Astrocyte of the spinal cord (primary cell): ENCODE results near the gene P3H2.

ENCODE experiments used
- DNase-seq: peaks from one replicate; pipeline ENCODE4 v3.0.0; 2011; ENCODE audit warnings: low read depth, low spot score
- H3K4me3 ChIP-seq: 2 replicates; pipeline ENCODE4 v1.5.1; 2011; ENCODE audit warnings: low read depth, mild to moderate bottlenecking, low read length, moderate library complexity
- in situ Hi-C: cut with HindIII; loops from 2 replicates; pipeline ENCODE4 v1.10.0; 2017; ENCODE audit warnings: low sequenced_read_pairs
- TF ChIP-seq, protein P1 (sequence below): IDR thresholded peaks from 2 replicates; pipeline ENCODE4 v1.5.1; 2012; ENCODE audit warnings: low read depth, mild to moderate bottlenecking, low read length, inconsistent platforms

The P3H2 gene

DNA sequence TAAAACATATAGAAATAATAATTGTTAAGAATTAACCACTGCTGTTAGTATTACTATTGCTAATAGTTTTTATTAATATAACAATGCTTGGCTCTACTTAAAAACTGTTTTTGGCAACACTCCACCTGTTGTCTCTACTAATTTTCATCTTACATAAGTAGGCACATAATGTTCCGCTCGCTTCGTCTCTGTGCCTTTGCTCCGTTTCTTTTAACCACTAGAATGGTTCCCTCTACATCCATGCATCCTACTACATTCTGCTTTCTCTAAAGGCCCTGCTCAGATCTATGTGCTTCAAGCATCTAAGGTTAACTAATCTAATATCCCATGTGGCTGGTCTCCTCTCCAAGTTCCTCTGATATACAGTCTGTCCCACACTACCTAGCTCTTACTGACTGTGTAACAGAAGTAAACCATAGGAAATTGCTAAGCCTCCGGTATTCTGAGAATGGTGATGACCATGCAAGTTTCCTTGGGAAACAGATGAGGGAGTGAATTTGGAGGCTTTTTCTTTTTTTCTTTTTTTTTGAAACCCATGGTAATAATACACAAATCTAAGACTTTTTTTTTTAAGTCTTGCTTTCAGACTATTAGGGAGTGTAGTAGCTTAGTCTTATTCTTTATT lies 138.3 kb downstream of the P3H2 start:
- in situ Hi-C loops: no loop called here
- TF ChIP-seq, protein P1, sequence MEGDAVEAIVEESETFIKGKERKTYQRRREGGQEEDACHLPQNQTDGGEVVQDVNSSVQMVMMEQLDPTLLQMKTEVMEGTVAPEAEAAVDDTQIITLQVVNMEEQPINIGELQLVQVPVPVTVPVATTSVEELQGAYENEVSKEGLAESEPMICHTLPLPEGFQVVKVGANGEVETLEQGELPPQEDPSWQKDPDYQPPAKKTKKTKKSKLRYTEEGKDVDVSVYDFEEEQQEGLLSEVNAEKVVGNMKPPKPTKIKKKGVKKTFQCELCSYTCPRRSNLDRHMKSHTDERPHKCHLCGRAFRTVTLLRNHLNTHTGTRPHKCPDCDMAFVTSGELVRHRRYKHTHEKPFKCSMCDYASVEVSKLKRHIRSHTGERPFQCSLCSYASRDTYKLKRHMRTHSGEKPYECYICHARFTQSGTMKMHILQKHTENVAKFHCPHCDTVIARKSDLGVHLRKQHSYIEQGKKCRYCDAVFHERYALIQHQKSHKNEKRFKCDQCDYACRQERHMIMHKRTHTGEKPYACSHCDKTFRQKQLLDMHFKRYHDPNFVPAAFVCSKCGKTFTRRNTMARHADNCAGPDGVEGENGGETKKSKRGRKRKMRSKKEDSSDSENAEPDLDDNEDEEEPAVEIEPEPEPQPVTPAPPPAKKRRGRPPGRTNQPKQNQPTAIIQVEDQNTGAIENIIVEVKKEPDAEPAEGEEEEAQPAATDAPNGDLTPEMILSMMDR: no peak
- peak; percentile 28 for DNase-seq
- H3K4me3 ChIP-seq: no peak overlapping the region

DNA sequence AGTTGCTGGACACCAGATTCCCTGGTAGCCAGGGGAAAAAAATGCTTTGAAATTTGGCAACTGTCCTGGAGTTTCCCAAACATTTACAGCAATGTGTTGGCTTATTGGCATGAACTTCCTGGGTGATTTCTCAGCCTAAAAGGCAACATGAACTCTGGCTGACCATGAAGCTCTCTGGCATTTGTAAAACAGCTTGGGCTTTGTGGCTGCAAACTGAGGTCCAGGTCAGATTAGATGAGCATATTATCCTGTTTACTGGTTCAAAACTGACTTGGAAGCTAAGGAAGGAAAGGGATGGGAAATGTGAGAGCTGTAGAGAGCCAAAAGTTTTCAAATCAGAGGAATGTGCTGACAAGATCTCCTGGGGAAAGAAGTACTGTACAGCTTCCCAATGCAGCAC lies 139.0 kb downstream of the P3H2 start:
- TF ChIP-seq, protein P1: no peak
- in situ Hi-C loops: no loop called here
- H3K4me3 ChIP-seq: no peak overlapping the region
- DNase-seq: peak; percentile 91

DNA sequence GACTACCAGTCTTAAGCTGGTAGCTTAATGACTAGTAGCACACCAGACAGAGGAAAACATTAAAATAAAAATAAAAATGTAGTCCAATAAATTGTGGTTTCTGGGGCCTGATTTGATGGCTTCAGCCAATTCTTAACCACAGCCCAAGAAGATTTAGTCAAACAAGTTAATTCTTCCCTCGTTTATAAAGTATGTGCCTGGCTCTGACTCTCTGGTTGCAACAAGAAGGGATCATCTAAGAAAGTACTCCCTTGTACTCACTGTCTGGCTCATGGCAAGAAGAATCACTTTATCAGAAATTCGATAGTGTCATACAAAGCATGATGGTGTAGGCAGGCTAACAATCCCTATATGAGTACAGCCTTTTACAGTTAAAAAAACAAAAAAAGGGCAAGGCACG lies 141.9 kb downstream of the P3H2 start:
- DNase-seq: peak; percentile 45
- in situ Hi-C loops: no loop called here
- TF ChIP-seq, protein P1: no peak
- H3K4me3 ChIP-seq: no peak overlapping the region

DNA sequence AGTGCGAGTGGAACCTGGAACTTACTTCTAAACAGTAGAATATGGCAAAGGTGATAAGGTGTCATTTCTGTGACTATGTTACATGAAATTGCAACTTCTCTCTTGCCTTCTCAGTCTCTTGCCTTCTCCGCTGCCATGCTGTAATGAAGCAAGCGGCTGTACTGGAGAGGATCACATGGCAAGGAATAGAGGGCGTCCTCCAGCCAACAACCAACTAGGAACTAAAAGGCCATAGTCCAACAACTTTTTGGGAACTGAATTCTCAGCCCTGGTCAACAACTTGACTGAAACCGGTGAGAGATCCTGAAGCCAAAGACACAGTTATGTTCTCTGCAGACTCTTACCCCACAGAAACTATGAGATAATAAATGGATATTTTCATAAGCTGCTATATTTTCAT lies 143.5 kb downstream of the P3H2 start:
- in situ Hi-C loops: no loop called here
- TF ChIP-seq, protein P1: no peak
- no peak for DNase-seq
- no peak overlapping the region for H3K4me3 ChIP-seq

DNA sequence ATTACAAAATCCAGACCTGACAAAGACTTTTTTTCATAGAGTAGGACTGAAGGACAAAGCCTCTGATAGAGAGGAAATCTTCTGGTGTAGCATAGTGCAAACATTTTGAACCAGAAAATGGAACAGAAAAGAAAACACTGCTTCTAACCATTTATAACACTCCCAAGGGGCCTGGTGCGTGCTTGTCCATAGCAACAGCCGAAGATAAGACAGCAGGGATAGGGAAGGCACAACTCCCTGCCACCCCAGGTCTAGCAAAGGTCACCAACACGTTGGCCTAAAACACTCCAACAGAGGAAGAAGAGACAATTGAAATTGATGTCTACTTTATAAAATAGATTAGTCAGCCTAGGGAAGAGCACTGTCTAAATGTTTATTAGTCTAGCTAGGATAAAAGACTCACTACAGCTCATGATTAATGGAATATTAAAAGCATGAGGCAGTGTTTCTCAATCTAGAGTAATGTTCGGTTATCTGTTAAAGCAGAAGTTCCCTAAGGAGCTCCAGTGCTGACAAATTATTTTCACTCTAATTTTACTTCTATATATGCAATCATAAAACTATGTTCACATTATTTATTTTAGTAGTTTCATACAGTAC lies 145.2 kb downstream of the P3H2 start:
- H3K4me3 ChIP-seq: no peak overlapping the region
- in situ Hi-C loops: no loop called here
- no peak for DNase-seq
- TF ChIP-seq, protein P1: no peak

DNA sequence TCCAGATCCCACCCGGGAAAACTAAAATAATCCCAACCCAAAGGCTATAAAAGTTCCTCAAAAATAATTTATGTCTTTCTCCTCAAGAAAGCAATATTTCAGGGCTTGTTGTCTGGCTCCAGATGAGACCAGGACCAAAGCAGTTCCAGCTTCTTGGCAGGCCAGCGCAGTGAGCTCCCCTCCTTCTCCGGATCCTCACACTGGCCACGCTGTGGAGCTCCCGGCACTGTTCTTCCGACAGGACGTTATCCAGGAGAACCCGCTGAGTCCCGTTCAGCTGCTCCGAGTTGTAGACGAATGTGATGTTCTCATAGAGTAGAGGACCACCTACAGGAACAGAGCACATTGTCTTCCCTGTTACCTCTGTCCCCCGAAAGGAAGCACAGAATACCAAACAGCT lies 146.3 kb downstream of the P3H2 start:
- TF ChIP-seq, protein P1: no peak
- in situ Hi-C loops: loop anchor here (25.0 kb wide), 1 partner anchor 238 kb away; no protein-coding TSS in a partner anchor
- no peak overlapping the region for H3K4me3 ChIP-seq
- DNase-seq: no peak
